DMS153 (cell line): ENCODE measurements around the gene PCDHA4.

Source experiments
- DNase-seq: peaks from one replicate; lab custom pipeline; 2025; lab: John Stamatoyannopoulos, UW

Gene PCDHA4

GRCh38 chr5:140857177-140857986 is 50.5 kb downstream of the PCDHA4 start:
- no peak for DNase-seq

GRCh38 chr5:140857987-140858240 is 51.0 kb downstream of the PCDHA4 start:
- DNase-seq: no peak

GRCh38 chr5:140862441-140863295 is 55.8 kb downstream of the PCDHA4 start:
- no peak for DNase-seq
